Measurements from ENCODE around the gene EDEM2.

The EDEM2 gene

GRCh38 chr20:35146920-35147574 lies at the start of gene EDEM2:
TSS of gene EDEM2 (minus strand) at chr20:35147336. CDS start at chr20:35147258, 78 bp downstream.
- TF ChIP-seq ZBTB7A (IDR thresholded peaks at IDR 0.05; ENCODE audit: low read depth): peak; percentile 13; the same call in 1 of the 2 replicates
- 0 out of 2 replicates have a peak, but pooled peaks have one; percentile 21 for TF ChIP-seq USF1 (IDR thresholded peaks at IDR 0.05)
- TF ChIP-seq YY1 (IDR thresholded peaks at IDR 0.05; ENCODE audit: low read depth): peak; percentile 62; the same call in 1 of the 2 replicates
- peak; percentile 48; the same call in 1 of the 2 replicates for TF ChIP-seq TAF1 (IDR thresholded peaks at IDR 0.05; ENCODE audit: low read depth)
- no peak for TF ChIP-seq TEAD4 (IDR thresholded peaks at IDR 0.05)
- TF ChIP-seq CREB1 (IDR thresholded peaks at IDR 0.05; ENCODE audit: low read depth): 0 out of 2 replicates have a peak, but pooled peaks have one; percentile 28
- TF ChIP-seq EGR1 (IDR thresholded peaks at IDR 0.05): peak; percentile 77
- TF ChIP-seq MAX (IDR thresholded peaks at IDR 0.05): peak; percentile 68
- TF ChIP-seq EP300 (IDR thresholded peaks at IDR 0.05; ENCODE audit: borderline replicate concordance): peak; percentile 13; the same call in 1 of the 2 replicates
- no peak for TF ChIP-seq REST (IDR thresholded peaks at IDR 0.05; ENCODE audit: low read depth)
- TF ChIP-seq CEBPB (IDR thresholded peaks at IDR 0.05): no peak
- TF ChIP-seq TCF12 (IDR thresholded peaks at IDR 0.05; ENCODE audit: low read depth): no peak

GRCh38 chr20:35196313-35196712 lies 49.2 kb upstream of the EDEM2 start:
- TF ChIP-seq MAX (IDR thresholded peaks at IDR 0.05) (no peak), FOXM1 (IDR thresholded peaks at IDR 0.05; ENCODE audit: borderline replicate concordance, low read depth) (no peak), NFIC (IDR thresholded peaks at IDR 0.05) (no peak), TAF1 (IDR thresholded peaks at IDR 0.05; ENCODE audit: low read depth) (no peak), REST (IDR thresholded peaks at IDR 0.05; ENCODE audit: low read depth) (no peak), EP300 (IDR thresholded peaks at IDR 0.05; ENCODE audit: borderline replicate concordance) (no peak), ZBTB7A (IDR thresholded peaks at IDR 0.05; ENCODE audit: low read depth) (no peak), USF1 (IDR thresholded peaks at IDR 0.05) (no peak), CEBPB (IDR thresholded peaks at IDR 0.05) (no peak), CREB1 (IDR thresholded peaks at IDR 0.05; ENCODE audit: low read depth) (no peak), RAD21 (IDR thresholded peaks at IDR 0.05; ENCODE audit: low read depth) (no peak), EGR1 (IDR thresholded peaks at IDR 0.05) (no peak), TCF12 (IDR thresholded peaks at IDR 0.05; ENCODE audit: low read depth) (no peak), YY1 (IDR thresholded peaks at IDR 0.05; ENCODE audit: low read depth) (no peak)

- TF ChIP-seq CEBPB (IDR thresholded peaks at IDR 0.05) (no peak), NFIC (IDR thresholded peaks at IDR 0.05) (no peak), TCF12 (IDR thresholded peaks at IDR 0.05; ENCODE audit: low read depth) (no peak), FOXM1 (IDR thresholded peaks at IDR 0.05; ENCODE audit: borderline replicate concordance, low read depth) (no peak), TEAD4 (IDR thresholded peaks at IDR 0.05) (no peak), REST (IDR thresholded peaks at IDR 0.05; ENCODE audit: low read depth) (no peak), TAF1 (IDR thresholded peaks at IDR 0.05; ENCODE audit: low read depth) (no peak), RAD21 (IDR thresholded peaks at IDR 0.05; ENCODE audit: low read depth) (no peak), EP300 (IDR thresholded peaks at IDR 0.05; ENCODE audit: borderline replicate concordance) (no peak), USF1 (IDR thresholded peaks at IDR 0.05) (no peak), MAX (IDR thresholded peaks at IDR 0.05) (no peak), YY1 (IDR thresholded peaks at IDR 0.05; ENCODE audit: low read depth) (no peak), EGR1 (IDR thresholded peaks at IDR 0.05) (no peak), CREB1 (IDR thresholded peaks at IDR 0.05; ENCODE audit: low read depth) (no peak)
Measured at GRCh38 chr20:35192118-35192872, 45.2 kb upstream of the EDEM2 start.
